Measurements from ENCODE around the gene BUD13. TPM values are rescaled to one million over a fixed set of nuclear protein-coding genes. Genes with fewer than 3 reads are reported as not detected.
A peak's percentile ranks its signal among the peaks of the same experiment; 100 is the strongest.

The BUD13 gene
- total and polyA plus RNA-seq, 2 of the 13 experiments (the other 11 are each of a cell fraction or from before 2014, with no cell fraction given) = 13.3 to 25.9 TPM

DNA sequence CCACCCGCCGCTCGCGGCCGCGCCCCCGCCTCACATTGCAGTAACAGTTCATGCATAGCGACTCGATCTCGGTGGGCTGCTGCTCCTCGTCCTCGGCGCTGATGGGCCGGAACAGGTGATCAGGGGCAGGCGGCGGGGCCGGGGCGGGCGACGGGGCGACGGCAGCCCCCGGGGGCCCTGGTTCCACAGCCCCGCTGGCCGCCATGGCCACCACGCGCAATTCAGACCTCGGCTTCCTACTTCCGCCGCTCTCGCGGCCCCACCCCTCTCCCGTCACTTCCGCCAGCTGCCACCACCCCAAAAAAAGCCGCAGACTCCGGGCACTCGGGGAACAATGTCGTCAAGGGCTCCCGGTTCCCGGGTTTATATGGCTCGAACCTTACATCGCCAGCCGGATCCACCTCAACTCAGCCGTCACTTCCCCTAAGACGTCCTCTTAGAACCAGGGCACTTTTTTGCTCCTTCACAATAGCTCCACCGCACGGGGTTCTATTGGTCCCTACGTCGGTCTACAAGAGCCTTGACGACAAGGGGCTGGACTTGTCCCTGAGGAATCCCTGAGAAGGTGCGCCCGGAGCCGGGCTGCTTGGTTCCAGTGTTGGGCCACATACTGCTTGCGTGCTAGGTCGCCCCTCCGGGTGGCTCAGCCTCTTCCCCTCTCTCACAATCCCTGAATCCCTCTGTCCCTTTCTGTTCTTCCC is 15.1 kb upstream of the BUD13 start, which contains the start of gene ZPR1 (continued):
- TF ChIP-seq, protein P1, sequence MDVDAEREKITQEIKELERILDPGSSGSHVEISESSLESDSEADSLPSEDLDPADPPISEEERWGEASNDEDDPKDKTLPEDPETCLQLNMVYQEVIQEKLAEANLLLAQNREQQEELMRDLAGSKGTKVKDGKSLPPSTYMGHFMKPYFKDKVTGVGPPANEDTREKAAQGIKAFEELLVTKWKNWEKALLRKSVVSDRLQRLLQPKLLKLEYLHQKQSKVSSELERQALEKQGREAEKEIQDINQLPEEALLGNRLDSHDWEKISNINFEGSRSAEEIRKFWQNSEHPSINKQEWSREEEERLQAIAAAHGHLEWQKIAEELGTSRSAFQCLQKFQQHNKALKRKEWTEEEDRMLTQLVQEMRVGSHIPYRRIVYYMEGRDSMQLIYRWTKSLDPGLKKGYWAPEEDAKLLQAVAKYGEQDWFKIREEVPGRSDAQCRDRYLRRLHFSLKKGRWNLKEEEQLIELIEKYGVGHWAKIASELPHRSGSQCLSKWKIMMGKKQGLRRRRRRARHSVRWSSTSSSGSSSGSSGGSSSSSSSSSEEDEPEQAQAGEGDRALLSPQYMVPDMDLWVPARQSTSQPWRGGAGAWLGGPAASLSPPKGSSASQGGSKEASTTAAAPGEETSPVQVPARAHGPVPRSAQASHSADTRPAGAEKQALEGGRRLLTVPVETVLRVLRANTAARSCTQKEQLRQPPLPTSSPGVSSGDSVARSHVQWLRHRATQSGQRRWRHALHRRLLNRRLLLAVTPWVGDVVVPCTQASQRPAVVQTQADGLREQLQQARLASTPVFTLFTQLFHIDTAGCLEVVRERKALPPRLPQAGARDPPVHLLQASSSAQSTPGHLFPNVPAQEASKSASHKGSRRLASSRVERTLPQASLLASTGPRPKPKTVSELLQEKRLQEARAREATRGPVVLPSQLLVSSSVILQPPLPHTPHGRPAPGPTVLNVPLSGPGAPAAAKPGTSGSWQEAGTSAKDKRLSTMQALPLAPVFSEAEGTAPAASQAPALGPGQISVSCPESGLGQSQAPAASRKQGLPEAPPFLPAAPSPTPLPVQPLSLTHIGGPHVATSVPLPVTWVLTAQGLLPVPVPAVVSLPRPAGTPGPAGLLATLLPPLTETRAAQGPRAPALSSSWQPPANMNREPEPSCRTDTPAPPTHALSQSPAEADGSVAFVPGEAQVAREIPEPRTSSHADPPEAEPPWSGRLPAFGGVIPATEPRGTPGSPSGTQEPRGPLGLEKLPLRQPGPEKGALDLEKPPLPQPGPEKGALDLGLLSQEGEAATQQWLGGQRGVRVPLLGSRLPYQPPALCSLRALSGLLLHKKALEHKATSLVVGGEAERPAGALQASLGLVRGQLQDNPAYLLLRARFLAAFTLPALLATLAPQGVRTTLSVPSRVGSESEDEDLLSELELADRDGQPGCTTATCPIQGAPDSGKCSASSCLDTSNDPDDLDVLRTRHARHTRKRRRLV (CRISPR knock-in tag; IDR thresholded peaks at IDR 0.05) = no peak
- TF ChIP-seq ZNF335 (CRISPR knock-in tag; IDR thresholded peaks at IDR 0.05) (no peak; the same call in 1 of the 2 replicates), ZNF678 (CRISPR knock-in tag; IDR thresholded peaks at IDR 0.05) (no peak), ZNF333 (CRISPR knock-in tag; IDR thresholded peaks at IDR 0.05; ENCODE audit: borderline replicate concordance) (0 out of 2 replicates have a peak, but pooled peaks have one; percentile 44), THYN1 (CRISPR knock-in tag; IDR thresholded peaks at IDR 0.05; ENCODE audit: borderline replicate concordance, low read depth) (no peak), TSC22D2 (CRISPR knock-in tag; IDR thresholded peaks at IDR 0.05; ENCODE audit: borderline replicate concordance) (0 out of 2 replicates have a peak, but pooled peaks have one; percentile 32), FOXM1 (CRISPR knock-in tag; IDR thresholded peaks at IDR 0.05) (no peak), ZC3H4 (CRISPR knock-in tag; IDR thresholded peaks at IDR 0.05; ENCODE audit: borderline replicate concordance) (no peak), SPEN (CRISPR knock-in tag; IDR thresholded peaks at IDR 0.05; ENCODE audit: low read depth) (no peak; the same call in 1 of the 2 replicates), KLF6 (CRISPR knock-in tag; IDR thresholded peaks at IDR 0.05) (peak; percentile 45; the same call in 1 of the 2 replicates), ZNF672 (CRISPR knock-in tag; IDR thresholded peaks at IDR 0.05) (no peak)
- TF ChIP-seq, protein P2, sequence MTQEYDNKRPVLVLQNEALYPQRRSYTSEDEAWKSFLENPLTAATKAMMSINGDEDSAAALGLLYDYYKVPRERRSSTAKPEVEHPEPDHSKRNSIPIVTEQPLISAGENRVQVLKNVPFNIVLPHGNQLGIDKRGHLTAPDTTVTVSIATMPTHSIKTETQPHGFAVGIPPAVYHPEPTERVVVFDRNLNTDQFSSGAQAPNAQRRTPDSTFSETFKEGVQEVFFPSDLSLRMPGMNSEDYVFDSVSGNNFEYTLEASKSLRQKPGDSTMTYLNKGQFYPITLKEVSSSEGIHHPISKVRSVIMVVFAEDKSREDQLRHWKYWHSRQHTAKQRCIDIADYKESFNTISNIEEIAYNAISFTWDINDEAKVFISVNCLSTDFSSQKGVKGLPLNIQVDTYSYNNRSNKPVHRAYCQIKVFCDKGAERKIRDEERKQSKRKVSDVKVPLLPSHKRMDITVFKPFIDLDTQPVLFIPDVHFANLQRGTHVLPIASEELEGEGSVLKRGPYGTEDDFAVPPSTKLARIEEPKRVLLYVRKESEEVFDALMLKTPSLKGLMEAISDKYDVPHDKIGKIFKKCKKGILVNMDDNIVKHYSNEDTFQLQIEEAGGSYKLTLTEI (CRISPR knock-in tag; conservative IDR thresholded peaks at IDR 0.05) = no peak
- TF ChIP-seq, protein P3, sequence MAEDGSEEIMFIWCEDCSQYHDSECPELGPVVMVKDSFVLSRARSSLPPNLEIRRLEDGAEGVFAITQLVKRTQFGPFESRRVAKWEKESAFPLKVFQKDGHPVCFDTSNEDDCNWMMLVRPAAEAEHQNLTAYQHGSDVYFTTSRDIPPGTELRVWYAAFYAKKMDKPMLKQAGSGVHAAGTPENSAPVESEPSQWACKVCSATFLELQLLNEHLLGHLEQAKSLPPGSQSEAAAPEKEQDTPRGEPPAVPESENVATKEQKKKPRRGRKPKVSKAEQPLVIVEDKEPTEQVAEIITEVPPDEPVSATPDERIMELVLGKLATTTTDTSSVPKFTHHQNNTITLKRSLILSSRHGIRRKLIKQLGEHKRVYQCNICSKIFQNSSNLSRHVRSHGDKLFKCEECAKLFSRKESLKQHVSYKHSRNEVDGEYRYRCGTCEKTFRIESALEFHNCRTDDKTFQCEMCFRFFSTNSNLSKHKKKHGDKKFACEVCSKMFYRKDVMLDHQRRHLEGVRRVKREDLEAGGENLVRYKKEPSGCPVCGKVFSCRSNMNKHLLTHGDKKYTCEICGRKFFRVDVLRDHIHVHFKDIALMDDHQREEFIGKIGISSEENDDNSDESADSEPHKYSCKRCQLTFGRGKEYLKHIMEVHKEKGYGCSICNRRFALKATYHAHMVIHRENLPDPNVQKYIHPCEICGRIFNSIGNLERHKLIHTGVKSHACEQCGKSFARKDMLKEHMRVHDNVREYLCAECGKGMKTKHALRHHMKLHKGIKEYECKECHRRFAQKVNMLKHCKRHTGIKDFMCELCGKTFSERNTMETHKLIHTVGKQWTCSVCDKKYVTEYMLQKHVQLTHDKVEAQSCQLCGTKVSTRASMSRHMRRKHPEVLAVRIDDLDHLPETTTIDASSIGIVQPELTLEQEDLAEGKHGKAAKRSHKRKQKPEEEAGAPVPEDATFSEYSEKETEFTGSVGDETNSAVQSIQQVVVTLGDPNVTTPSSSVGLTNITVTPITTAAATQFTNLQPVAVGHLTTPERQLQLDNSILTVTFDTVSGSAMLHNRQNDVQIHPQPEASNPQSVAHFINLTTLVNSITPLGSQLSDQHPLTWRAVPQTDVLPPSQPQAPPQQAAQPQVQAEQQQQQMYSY (CRISPR knock-in tag; IDR thresholded peaks at IDR 0.05) = no peak
- TF ChIP-seq, protein P4, sequence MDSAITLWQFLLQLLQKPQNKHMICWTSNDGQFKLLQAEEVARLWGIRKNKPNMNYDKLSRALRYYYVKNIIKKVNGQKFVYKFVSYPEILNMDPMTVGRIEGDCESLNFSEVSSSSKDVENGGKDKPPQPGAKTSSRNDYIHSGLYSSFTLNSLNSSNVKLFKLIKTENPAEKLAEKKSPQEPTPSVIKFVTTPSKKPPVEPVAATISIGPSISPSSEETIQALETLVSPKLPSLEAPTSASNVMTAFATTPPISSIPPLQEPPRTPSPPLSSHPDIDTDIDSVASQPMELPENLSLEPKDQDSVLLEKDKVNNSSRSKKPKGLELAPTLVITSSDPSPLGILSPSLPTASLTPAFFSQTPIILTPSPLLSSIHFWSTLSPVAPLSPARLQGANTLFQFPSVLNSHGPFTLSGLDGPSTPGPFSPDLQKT (CRISPR knock-in tag; IDR thresholded peaks at IDR 0.05; ENCODE audit: borderline replicate concordance) = no peak

Data from HepG2 (cell line).